SK-N-MC (cell line): ENCODE results near the gene PTPRM.

Experiments
- DNase-seq: peaks from one replicate; pipeline ENCODE4 v3.0.0-alpha.2; 2011; ENCODE audit warnings: low read depth, low spot score
- H3K27ac ChIP-seq: fragments of 200-600 bp; sonication (generic); 2 replicates; pipeline ENCODE4 v1.5.1; 2016; ENCODE audit warnings: mixed run types
- H3K36me3 ChIP-seq: fragments of 200-600 bp; sonication (generic); 2 replicates; pipeline ENCODE4 v1.6.1; 2017; ENCODE audit warnings: antibody characterized with exemption, low read length, mixed read lengths; ENCODE audit not compliant: insufficient read depth
- H3K4me3 ChIP-seq: fragments of 200-600 bp; sonication (generic); 2 replicates; pipeline ENCODE4 v1.5.1; 2016
- H3K9ac ChIP-seq: fragments of 200-600 bp; sonication (generic); 2 replicates; pipeline ENCODE4 v1.8.0; 2017; ENCODE audit warnings: mixed run types, mixed read lengths; ENCODE audit not compliant: insufficient read length
- H3K9me3 ChIP-seq: fragments of 200-600 bp; sonication (generic); 2 replicates; pipeline ENCODE4 v1.6.1; 2017; ENCODE audit warnings: low read depth, mild to moderate bottlenecking, antibody characterized with exemption, low read length, moderate library complexity, mixed read lengths
- EZH2 ChIP-seq: fragments of 200-600 bp; sonication (generic); IDR thresholded peaks from one replicate; pipeline ENCODE4 v1.6.1; 2017; ENCODE audit warnings: antibody characterized with exemption
- FOXP2 ChIP-seq: optimal IDR thresholded peaks from 2 replicates; pipeline ENCODE3; 2011; ENCODE audit warnings: mild to moderate bottlenecking, moderate library complexity; ENCODE audit not compliant: insufficient read depth; ENCODE audit errors: extremely low read length, control extremely low read depth
- POLR2AphosphoS5 ChIP-seq: IDR thresholded peaks from 2 replicates; pipeline ENCODE4 v1.6.1; 2012; ENCODE audit warnings: mild to moderate bottlenecking, low read depth, low read length, borderline replicate concordance

The PTPRM gene

DNA sequence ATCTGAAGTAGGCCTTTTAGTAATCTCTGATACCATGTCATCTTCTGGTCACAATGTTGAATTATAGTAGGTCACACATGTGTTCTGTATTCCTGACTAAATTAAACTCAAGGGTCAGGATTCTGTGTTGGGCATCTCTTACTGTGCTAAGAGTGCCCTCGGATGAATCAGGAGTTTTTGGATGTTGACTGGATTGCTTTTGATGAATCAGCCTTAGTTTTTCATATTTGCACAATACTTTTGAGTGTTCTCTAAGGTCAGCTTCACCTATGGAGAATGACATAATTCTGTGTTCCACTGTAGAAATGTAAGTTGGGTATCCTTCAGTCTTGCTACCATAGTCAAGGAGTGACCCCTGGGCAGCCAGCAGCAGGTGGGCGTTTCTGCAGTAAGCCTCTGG is 190.1 kb downstream of the PTPRM start:
- no peak for DNase-seq
- H3K4me3 ChIP-seq: no peak overlapping the region
- no peaks in the 10 kb centered on the region for H3K36me3 ChIP-seq
- TF ChIP-seq POLR2AphosphoS5 (no peak), FOXP2 (no peak), EZH2 (no peak)
- no peak overlapping the region for H3K9ac ChIP-seq
- no peak overlapping the region for H3K27ac ChIP-seq
- H3K9me3 ChIP-seq: no peaks in the 10 kb centered on the region

- Histone ChIP-seq H3K9ac (no peak overlapping the region), H3K4me3 (no peak overlapping the region), H3K27ac (no peak overlapping the region), H3K36me3 (no peaks in the 10 kb centered on the region), H3K9me3 (no peaks in the 10 kb centered on the region)
- DNase-seq: no peak
- TF ChIP-seq FOXP2 (no peak), POLR2AphosphoS5 (no peak), EZH2 (no peak)
Observed at GRCh38 chr18:7758764-7759163, 191.6 kb downstream of the PTPRM start.

GRCh38 chr18:7760967-7761948 is 194.1 kb downstream of the PTPRM start:
- Histone ChIP-seq H3K4me3 (no peak overlapping the region), H3K9me3 (no peaks in the 10 kb centered on the region), H3K36me3 (no peaks in the 10 kb centered on the region), H3K9ac (no peak overlapping the region), H3K27ac (no peak overlapping the region)
- no peak for DNase-seq
- no peak for TF ChIP-seq FOXP2

- H3K27ac ChIP-seq: no peak overlapping the region
- TF ChIP-seq POLR2AphosphoS5 (no peak), EZH2 (no peak), FOXP2 (no peak)
Observed at GRCh38 chr18:7764405-7764804, 197.3 kb downstream of the PTPRM start.

GRCh38 chr18:7766346-7766745 is 199.2 kb downstream of the PTPRM start:
- Histone ChIP-seq H3K4me3 (no peak overlapping the region), H3K9ac (no peak overlapping the region), H3K27ac (no peak overlapping the region), H3K9me3 (no peaks in the 10 kb centered on the region), H3K36me3 (no peaks in the 10 kb centered on the region)
- no peak for DNase-seq
- TF ChIP-seq EZH2 (no peak), FOXP2 (no peak), POLR2AphosphoS5 (no peak)

More at GRCh38 chr18:7764405-7764804, 197.3 kb downstream of the PTPRM start:
- Histone ChIP-seq H3K4me3 (no peak overlapping the region), H3K9me3 (no peaks in the 10 kb centered on the region), H3K9ac (no peak overlapping the region), H3K36me3 (no peaks in the 10 kb centered on the region)
- DNase-seq: no peak

GRCh38 chr18:7766817-7767216 is 199.7 kb downstream of the PTPRM start:
- no peaks in the 10 kb centered on the region for H3K9me3 ChIP-seq
- no peak for DNase-seq
- no peaks in the 10 kb centered on the region for H3K36me3 ChIP-seq
- no peak overlapping the region for H3K27ac ChIP-seq
- no peak overlapping the region for H3K9ac ChIP-seq
- H3K4me3 ChIP-seq: no peak overlapping the region
- no peak for TF ChIP-seq EZH2
- no peak for TF ChIP-seq POLR2AphosphoS5
- no peak for TF ChIP-seq FOXP2

DNA sequence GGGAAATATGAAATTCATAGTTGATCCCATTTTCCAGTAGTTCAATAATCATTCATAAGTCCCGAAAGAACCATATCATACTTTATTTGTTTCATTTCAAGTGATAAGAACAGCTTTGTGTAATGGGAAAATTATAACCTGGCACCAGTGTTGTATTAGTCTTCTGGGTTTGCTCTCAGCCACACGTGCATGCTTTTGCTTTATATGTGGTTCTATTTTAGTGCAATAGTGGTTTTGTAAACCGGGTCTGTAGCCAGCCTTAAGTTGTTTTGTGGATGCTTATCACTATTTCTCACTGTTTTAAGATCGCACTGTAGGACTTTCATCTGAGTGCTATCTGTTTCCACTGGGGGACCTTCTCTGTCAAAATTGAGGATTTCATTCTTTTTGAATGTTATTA is 203.8 kb downstream of the PTPRM start:
- no peak for DNase-seq
- TF ChIP-seq EZH2 (no peak), POLR2AphosphoS5 (no peak), FOXP2 (no peak)
- H3K9me3 ChIP-seq: no peaks in the 10 kb centered on the region
- H3K36me3 ChIP-seq: no peaks in the 10 kb centered on the region
- no peak overlapping the region for H3K27ac ChIP-seq
- H3K4me3 ChIP-seq: no peak overlapping the region
- H3K9ac ChIP-seq: no peak overlapping the region

GRCh38 chr18:7772510-7772888 is 205.4 kb downstream of the PTPRM start:
- DNase-seq: no peak
- H3K36me3 ChIP-seq: no peaks in the 10 kb centered on the region
- no peak overlapping the region for H3K4me3 ChIP-seq
- no peaks in the 10 kb centered on the region for H3K9me3 ChIP-seq
- H3K27ac ChIP-seq: no peak overlapping the region
- no peak overlapping the region for H3K9ac ChIP-seq
- TF ChIP-seq FOXP2: no peak
- TF ChIP-seq POLR2AphosphoS5: no peak
- TF ChIP-seq EZH2: no peak
